NCI-H146 (cell line): ENCODE measurements around the gene MAST4.

Experiments
- DNase-seq: peaks from one replicate; lab custom pipeline; 2025; lab: John Stamatoyannopoulos, UW

The MAST4 gene

DNA sequence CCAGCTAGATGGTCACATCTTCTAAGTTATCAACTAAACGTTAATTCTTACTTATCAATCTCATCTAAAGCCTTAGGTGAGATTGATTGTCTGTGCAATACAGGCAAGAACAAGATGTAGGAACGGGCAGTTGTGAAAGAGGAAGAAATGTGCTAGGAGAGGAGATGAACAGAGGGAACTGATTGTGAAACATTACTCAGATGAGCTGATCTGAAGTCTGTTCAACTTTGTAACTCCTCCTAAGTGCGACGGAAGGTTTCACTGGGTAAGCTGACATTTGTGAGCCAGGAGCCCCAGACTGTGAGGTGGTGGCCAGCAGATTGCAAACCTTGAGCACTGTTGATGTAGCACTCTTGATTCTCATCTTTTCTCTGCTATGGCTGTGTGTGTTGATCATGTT lies 396.4 kb downstream of the MAST4 start:
- DNase-seq, result no peak

DNA sequence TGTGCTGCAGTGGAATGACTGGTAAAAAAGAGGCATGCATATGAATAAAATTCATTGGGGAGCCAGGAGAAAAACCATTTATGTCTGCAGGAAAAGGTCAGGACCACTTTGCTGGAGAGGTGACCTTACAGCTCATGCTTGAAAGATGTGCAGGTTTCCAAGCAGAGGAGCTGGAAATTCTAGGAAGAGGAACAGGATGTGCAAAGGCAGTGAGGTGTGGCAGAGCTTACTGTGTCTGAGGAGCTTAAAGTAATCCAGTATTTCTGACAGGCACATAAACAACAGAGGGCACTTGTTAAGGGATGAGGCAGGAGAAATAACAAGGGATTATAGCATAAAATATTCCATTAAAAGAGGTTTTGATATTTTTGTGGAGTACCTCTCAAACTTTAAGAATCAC lies 397.3 kb downstream of the MAST4 start:
- no peak for DNase-seq

GRCh38 chr5:66993882-66994281 lies 397.7 kb downstream of the MAST4 start:
- no peak for DNase-seq

GRCh38 chr5:66994790-66995189 lies 398.6 kb downstream of the MAST4 start:
- DNase-seq, result no peak

DNA sequence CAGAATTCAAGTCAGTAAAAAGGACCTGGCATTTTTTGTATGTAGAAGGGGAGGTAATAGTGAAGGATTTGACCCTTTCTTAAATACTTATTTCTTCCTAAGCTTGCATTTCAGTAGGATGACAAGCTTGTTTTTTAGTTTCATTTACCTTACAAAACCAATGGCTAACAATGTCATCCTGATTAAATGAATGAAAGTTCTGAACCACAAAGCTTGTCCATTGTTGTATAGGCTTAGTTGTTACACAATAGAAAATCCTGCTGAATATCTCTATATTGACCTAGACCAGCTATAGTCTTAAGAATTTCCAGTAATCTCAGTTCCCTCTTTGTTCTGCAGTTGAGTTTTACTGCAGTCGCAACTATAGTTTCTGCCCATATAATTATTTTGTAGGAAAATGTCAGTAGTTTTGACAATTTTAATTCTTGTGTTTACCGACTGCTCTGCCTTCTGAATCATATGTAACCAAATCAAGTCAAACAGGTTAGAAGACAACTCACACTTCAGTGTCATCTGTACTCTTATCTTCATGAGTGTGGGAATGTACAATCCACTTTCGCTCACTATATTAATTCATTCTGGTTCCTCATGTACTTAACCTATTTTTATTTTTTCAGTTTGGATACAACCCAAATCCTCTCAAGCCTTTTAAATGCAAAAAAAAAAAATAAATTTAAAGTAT lies 404.7 kb downstream of the MAST4 start:
- DNase-seq, result no peak

GRCh38 chr5:67002832-67003684 lies 406.9 kb downstream of the MAST4 start:
- DNase-seq, result no peak

DNA sequence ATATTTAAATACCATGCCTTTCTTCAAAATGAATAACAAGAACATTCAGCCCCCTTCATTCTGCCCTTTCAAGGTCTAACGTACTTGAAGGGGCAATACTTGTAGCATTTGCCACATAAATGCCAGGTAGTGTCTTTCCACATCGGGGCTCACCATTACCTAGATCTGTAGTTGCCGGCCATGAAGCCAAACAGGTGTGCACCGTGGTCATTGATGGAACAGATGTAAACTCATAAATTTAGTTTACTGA lies 407.4 kb downstream of the MAST4 start:
- DNase-seq, result no peak

DNA sequence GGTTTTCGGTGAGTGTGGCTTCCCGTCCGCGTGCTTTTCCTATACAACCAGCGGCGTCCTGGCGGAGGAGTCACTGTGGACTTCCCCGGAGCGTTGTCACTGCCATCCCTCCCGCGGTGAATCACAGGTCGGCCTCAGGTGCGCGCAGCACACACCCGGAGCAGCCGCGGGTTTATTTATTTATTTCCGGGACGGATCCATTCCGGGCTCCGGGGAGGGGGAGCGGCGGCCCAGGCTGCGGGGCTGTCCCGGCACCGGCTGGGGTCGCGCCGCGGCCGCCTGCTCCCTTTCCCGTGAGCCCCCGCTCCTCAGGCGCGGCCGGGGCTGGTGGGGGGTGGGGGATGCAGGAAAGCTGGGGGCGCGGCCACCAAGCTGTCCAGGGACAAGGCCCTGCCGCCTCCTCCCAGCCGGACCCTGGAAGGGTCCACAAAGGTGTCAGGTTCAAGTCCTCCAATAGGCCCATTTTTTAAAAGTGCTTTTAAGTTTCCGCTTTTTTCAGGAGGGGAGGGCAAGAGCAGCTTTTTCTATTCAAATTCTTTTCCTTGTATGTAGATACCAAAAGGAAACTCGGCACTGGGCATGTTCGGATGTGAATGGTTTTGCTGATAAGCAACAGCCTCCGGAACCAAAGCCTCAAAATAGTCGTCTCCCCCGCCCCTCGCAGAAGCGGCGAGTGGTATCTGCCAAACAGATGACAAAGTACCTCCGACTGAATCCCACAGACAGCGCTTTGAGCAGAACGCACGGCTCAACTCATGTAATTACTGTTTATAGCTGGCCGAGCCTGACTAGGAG lies 407.9 kb downstream of the MAST4 start:
- peak; percentile 88 for DNase-seq

DNA sequence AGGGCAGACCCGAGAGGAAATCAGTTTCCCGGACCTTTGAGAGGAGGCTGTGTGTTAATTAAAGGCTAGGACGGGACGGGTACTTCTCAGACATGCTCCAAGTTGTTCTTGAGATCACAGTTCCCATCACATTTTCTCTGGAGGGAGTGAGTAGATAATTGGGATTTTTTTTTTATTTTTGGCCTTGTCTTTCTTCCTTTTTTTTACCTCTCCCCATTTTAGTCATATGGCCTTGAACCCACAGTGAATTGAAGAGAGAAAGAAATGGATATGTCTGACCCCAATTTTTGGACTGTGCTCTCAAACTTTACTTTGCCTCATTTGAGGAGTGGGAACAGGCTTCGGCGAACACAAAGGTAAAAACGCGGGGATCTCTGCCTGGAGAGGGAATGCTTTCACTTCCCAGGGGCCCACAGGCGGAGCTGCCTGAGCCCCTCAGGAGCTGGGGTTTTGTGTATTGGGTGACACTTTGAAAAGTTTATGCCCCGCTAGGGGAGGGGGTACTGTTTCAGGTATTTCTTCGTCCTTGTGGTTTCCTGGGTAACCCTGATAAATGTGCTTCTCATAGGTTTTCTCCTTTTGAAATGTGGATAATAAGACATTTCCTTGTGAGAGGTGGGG lies 408.6 kb downstream of the MAST4 start:
- no peak for DNase-seq

- no peak for DNase-seq
These were observed 409.7 kb downstream of the MAST4 start for GRCh38 chr5:67005737-67006499.

- no peak for DNase-seq
These were observed 410.3 kb downstream of the MAST4 start for GRCh38 chr5:67006500-67006848.

DNA sequence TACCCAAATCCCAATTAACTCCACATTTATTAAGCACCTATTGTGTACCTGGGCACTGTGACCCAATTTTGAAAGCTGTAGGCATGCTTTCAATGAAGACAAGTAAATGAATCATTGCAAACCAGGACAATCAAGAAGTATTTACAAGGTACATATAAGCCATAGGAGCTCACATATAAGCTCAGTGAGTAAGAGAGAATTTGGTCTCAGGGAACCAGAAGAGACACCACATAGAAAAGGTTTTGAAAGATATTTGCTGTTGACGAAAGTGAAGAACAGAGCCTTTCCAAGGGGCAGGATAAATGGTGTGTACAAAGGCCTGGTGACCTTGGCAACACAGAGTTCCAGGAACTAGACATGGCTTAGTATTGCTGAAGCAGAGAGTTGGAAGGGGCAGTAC lies 412.8 kb downstream of the MAST4 start:
- DNase-seq, result no peak

DNA sequence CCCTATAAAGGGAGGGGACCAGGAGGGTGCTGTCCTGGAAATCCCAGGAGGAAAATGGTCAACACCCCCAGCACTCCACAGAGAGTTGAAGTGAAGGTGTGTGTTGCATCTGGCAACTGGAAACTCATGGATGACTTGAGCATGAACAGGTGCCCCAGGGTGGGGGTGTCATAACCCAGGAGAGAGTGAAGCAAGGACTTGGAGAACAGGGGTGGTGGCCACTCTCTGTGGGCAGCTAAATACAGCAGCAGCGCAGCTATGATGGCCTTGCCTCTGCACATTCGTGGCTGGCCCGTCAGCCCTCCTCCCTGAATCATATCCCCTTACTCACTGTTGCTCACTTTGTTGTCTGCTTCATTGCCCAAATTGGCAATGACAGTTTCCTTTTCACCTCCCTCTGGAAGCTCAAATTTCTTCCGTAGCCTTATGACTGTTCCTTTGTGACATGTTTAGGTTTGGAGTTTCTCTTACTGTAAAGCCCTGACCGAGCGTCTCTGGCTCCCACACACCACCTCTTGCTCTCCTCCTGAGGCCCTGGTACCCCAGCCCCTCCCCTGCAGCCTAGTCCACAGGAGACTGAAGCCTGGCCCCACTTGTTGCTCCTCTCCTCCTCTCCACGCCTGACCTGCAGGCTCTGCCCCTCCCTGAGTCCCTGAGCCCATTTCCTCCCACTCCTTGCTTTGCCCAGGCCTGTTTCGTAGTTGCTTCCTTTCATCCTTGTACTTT lies 414.7 kb downstream of the MAST4 start:
- DNase-seq, result no peak

DNA sequence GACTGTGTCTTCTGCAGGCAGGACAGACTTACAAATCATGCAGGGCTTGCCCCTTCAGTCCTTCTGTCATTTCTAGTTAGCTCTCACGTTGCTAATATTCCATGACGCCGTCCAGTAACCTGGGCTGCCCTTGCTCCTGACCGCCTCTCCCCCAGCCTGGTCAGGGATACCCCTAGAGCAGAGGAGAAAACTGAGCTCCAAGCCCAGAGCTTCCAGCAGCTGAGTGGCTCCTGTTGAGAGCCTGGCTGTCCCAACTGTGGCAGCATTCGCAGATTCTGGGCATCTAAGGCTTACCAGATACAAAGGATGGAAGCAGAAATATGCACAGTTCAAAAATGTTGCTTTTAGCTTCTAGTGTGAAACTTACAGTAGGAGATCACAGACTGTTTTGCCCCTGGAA lies 415.2 kb downstream of the MAST4 start:
- no peak for DNase-seq

DNA sequence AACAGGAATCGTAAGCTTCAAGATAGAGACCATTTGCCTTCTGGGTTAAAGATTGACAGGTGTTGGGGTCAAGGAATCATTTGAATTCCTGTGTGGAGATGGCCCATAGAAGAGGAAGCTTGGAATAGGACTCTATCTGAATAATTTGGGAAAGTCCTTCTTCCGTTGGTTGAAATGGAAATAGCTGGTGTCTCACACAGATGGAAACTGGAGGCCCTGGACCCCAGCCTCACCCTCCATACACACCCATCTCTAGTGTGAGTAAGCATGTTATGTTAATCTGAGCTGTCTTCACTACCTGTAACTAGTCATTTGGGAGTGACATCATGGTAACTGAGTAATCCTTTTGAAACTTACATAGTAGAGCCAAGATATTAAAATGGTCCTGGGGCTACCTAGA lies 416.0 kb downstream of the MAST4 start:
- DNase-seq, result no peak

- no peak for DNase-seq
These were observed 417.5 kb downstream of the MAST4 start for GRCh38 chr5:67013719-67014118.

GRCh38 chr5:67014191-67014590 lies 418.0 kb downstream of the MAST4 start:
- DNase-seq, result no peak

DNA sequence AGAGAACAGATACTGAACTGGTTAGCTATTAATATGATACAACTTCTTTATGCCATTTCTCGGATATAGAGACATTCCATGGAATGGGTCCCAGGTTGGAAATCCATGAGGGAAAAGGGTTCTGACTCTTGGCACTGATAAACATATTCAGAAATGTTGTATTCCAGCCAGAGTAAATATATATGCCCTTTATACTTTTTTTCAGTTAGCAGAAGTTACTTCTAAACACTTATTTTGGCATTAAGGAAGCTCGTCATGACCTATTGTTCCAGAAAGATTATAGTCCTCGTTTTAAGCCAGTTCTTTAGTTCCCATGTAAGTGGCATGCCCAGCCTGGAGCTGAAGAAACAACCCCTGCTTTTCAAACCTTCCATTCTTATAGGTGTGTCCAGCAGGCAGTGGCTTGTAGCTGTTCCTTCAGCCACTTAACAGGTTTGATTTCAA lies 418.8 kb downstream of the MAST4 start:
- no peak for DNase-seq

DNA sequence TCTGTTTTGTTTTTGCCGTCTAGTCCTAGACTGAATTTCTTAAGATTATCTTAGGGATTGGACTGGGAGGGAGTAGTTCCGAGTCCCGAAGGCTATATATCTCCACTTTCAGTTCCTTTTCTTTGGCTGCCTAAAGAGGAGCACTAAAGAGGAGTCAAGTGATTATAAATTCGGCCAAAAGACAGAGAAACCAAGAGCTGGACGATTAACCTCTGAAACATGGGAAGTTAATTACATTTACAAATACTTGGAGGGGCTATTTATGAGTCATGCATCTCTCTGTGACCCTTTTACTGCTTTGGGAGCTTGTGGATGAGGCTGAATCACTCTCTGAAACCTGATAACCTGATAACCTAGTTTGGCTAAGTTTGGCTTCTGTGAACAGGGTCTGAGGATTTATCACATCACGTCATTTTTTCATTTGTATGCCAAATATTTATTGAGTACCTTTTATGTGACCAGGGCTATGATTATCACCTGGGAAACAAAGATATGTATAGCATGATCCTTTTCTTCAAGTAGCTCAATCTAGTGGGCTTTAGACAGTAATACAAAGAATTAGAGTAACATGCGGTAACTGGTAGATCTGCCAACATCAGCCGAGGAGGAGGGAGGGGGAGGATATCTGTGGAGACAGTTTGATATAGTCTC lies 419.5 kb downstream of the MAST4 start:
- DNase-seq, result peak; percentile 61

DNA sequence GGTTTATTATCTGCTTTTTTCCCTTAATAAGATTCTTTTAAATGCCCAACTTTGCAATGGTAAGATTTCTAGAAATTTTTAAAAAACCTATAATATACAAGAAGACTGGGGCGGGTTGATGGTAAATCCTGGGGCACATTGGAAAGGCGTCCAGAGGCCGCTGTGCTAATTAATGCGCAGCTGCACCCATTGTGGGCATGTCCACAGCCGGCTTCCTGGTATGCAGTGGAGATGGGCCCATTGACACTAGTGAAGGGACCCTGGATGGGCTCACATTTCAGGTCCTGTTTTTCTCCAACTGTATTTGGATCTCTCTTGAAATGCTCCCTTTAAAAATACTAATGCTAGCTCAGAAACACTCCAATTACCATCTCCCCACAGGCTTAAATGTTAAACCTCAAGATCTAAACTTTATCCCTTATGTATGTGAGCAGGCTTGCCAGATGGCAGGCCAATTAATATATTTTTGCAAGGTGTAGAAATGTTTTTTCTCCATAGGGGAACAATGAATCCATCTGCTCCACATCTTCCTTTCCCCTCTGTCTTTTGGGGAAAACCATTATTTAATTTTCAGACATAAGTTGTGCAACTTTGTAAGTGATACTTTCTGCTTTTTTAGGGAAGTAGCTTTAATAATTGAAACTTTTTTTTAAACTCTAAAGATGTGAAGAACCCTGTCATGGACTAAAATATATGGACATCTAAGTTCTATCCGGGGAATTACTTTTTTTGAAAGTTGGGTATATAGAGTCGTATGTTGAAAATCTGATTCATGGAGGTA lies 423.1 kb downstream of the MAST4 start:
- DNase-seq, result no peak
